ENCODE data around the gene CCR7. TPM values are rescaled to one million over a fixed set of nuclear protein-coding genes. Genes with fewer than 3 reads are reported as not detected.

Gene CCR7, protein sequence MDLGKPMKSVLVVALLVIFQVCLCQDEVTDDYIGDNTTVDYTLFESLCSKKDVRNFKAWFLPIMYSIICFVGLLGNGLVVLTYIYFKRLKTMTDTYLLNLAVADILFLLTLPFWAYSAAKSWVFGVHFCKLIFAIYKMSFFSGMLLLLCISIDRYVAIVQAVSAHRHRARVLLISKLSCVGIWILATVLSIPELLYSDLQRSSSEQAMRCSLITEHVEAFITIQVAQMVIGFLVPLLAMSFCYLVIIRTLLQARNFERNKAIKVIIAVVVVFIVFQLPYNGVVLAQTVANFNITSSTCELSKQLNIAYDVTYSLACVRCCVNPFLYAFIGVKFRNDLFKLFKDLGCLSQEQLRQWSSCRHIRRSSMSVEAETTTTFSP
- total RNA-seq: 0.30 TPM

GRCh38 chr17:40564883-40565768, at the start of gene CCR7:
CCR7 (minus strand) TSS chr17:40565472; CDS start chr17:40565409, 63 bp downstream.
- DNase-seq: no peak

- no peak for DNase-seq
These were observed 49.3 kb upstream of the CCR7 start for GRCh38 chr17:40614431-40615067.

DNA sequence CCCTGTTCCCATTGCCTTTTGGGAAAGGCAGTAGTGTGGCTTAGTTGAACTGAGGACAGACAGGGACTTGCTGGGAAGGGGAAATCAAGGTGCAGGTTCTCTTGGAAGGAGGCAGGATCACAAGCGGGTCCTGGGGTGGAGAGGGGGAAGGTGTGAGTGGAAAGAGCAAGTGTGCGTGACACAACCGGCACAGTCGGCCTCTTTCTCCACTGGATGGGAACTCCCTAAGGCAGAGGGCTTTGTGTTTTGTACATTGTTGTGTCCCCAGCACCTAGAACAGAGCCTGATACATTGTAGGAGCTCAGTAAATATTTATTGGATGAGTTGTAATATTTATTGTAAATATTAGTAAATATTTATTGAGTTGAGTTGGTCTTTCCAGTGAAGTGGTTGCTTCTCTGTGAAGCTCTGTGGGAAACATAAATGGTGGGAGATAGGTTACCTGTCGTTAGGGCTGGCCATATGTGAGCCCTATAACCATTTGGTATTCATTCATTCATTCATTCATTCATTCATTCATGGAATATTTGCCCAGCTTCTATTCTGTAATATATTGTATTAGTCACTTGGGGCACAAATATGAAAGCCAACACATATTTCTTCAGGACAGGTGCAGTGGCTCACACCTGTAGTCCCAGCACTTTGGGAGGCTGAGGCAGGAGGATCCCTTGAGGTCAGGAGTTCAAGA, 48.3 kb upstream of the CCR7 start:
- DNase-seq: no peak

DNA sequence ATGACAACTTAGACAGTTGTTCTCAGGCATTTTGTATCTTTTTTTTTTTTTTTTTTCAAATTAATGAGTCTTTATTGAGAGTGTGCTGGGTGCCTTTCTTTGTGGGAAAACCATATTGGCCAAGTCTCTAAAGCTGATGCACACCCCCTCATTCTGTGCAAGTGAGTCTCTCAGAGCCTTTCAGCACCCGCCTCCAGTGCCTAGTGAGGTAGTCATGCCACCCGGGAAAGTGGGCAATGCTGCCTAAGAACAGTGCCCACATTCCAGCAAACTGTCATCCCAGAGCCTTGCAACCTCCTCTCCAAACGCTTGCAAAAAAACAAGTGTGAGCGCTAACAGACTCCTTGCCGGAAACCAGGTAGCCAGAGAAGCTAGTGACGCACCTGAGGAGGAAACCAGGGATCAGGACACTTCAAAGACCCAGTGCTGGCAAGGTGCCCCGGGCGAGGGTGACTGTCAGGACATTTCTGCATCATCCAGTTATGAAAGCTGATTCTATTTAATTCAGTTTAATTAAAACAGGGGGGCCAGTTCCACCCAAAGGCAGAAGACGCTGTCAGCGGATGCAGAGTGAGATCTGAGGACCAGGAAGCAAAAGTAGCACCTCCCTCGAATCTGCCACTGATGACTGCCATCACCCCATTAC, 47.5 kb upstream of the CCR7 start:
- DNase-seq: no peak

GRCh38 chr17:40611840-40612474, 46.7 kb upstream of the CCR7 start:
- no peak for DNase-seq

- DNase-seq: no peak
These were observed 45.1 kb upstream of the CCR7 start for GRCh38 chr17:40610359-40610758.

DNA sequence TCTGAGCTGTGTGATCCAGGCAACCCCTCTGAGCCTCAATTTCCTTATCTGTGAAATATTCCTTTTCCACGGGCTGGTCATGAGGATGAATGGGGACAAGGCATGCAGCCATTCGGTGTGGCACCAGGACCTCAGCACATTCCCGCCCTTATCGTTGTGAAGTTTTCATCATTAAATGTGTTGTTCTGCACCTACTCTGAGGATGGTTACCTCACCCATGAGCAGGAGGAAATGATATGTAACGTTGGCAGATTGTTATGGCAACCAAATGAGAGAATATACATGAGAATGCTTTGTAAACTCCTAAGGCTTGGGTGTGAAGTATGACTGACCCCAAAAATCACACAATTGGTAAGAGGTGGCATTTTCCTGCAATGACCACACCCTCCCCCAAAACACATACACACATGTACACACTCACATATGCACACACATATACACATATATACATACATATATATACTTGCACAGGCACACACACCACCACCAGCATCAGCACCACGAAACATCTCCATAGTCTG, 42.8 kb upstream of the CCR7 start:
- DNase-seq: no peak

- no peak for DNase-seq
These were observed 42.4 kb upstream of the CCR7 start for GRCh38 chr17:40607641-40608040.

DNA sequence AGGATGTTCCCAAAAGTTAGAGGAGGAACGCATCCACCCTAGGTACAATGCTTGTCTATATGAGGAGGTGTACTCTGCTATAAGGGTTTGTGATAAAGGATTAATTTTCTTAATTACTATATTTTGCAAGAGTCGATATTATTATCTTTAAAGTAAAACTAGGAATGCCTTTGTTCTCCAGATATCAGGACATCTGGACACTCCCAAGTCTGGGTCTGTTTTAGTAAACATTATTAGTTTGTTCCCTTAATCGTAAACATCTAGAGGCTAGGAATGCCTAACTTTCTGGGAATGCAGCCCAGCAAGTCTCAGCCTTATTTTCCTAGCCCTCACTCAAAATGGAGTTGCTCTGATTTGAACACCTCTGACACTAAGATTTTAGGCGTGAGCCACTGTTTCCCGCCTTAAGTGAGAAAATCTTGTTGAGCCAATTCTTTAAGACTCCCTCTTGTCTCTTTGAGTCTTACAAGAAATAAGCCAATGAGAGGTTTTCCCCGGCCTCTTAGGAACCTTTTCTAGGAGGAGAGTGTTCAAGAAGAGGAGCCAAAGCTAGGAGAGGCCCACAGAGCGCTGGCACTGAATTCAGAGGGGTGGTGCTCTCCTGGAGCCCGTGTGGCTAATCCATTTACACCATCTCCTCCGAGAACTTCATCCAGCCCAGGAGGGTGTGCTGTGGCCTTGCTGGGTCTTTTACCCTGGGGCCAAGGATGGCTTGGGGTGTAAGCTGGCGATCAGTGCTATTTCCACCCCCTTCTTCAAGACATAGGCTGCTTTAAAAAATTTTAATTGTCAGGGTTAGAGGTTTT, 41.5 kb upstream of the CCR7 start:
- no peak for DNase-seq

DNA sequence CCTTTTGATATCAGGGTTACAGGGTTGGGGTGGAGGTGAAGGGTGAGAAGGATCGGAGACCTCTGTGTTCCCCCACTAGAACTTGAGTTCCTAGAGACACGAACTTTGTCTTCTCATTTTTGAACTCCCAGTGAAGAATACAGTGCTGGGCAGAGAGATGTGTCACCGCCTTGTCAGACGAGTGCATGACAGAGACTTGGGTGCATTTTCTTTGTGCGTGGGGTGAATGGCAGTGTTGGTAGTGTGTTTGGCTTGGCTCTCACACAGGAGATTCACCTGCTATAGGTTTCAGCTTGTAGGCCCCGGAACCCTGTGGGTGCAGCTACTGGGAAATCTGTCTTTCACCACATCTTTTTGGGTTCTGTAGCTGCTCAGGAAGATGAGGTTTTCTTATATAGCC, 40.0 kb upstream of the CCR7 start:
- no peak for DNase-seq

DNA sequence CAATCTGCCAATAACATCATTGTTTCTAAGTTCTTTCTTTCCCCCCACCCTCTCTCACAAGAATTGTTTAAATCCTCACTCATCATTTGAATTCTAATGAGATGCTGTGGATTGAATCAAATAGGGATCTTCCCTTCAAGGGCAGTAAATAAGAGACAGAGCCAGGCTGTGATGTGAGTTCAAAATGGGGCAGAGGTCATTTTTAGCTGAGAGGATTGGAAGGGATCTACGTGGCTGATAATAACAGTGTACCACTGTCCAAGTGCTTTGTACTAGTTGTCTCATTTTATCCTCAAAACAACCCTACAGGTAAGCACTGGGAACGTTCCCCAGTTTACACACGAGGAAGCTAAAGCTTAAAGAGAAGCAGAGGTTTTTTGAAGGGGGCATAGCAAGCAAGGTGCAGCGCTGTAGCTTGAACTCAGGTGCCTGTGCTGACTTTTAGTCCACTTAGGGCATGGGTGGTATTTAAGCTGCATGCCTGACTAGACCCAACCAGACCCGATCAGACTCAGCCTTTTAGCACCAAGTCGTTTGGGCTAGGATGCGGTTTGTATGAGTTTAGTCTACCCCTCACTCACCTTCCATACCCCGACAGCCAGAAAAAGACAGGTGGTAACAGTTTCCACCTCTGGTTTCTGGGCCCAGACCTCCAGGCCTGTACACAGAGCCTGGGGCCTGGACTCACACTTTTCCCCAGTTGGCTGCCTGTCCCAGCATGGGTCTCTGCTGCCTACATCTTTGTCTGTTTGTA, 39.2 kb upstream of the CCR7 start:
- DNase-seq: no peak

DNA sequence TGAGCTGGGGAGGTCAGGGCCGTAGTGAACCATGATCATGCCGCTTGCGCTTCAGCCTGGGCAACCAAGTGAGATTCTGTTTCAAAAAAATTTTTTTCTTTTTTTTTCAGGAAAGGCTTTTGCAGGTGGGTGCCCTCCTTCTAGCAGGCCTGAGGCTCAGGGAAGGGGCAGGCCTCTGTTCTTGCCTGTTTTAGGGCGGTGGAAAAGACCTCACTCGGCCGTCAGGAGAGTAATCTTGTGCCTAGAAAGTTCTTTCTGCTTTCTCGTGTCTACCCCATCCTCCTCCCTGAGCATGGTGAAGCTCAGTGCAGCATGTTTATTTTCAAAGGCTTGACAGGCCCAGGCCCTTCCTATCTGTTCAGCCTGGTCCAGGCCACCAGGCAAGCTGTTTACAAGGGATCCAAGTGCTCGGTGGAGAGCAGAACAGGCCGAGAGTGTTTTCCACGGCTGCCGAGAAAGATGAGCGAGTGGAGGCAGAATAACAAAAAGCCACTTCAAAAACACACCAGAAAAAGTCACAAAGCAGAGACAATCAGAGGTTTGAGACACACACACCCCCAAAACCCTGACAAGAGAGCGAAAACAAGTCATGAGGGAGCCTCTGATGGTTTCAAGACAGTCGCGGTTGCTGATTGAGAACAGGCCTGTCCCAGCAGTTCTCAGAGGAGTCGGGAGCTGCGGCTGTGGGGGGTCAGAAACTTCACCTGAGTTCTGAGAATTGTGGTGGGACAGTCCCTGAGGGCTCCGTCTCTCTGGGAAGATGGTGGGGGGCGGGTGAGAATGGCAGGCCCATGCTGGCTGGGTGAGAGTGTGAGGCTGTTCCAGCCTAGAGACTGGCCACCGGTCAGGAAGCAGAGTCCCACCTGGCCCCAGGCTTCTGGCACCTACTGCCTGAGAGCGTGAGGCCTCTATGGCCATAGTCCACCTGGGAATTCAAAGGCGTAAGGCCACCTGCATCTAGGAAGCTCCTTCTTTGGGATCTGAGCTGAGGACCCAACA, 37.5 kb upstream of the CCR7 start:
- DNase-seq: no peak

GRCh38 chr17:40600486-40601046, 35.3 kb upstream of the CCR7 start:
- no peak for DNase-seq

- DNase-seq: no peak
These were observed 34.1 kb upstream of the CCR7 start for GRCh38 chr17:40599468-40599763.

DNA sequence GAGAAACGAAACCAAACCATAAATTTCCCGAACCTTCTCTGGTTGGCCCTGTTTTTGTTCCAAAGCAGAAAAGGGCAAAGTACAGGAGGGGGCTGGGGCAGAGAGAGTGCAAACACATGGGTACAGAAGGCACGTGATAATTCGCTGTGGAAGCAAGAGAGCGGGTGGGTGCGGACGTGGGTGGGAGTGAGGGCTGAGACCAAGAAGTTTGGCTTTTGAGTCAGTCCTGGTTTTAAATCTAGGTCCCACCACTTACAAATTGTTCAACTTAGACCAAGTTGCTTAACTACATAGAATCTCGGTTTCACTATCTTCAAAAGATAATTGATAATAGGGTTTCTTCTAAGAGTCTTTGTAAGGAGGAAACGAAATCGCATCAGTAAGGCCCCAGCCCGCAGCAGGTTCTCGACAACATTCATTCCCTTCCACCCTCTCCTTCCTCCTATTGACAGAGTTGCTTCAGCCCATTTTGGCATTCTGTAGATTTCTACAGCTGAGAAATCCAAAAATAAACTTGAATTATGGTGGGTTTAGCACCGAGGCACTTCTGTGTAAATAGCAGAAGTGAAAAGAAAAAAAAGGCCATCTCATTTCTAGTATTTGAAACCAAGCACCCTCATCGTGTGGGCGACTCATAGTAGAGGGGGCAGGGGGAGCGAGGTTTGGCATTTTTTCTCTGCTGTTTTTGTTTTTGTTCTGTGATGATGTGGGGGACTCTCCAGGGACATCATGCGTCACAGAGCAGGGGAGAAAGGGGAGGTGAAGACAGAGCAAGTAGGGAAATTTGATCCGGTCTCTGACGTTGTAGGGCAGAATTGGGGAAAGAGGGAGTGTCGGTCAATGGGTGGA, 33.6 kb upstream of the CCR7 start:
- DNase-seq: no peak

GRCh38 chr17:40598301-40598618, 33.0 kb upstream of the CCR7 start:
- DNase-seq: no peak
